HCT116 (cell line): ENCODE results near the gene TWNK.

ENCODE experiments used
- EGR1 ChIP-seq: IDR thresholded peaks from 2 replicates; pipeline ENCODE4 v1.6.1; 2012; ENCODE audit warnings: low read depth
- POLR2A ChIP-seq: IDR thresholded peaks from 2 replicates; pipeline ENCODE4 v1.7.0; 2011; ENCODE audit warnings: borderline replicate concordance; ENCODE audit not compliant: insufficient read depth, insufficient read length; ENCODE audit errors: extremely low read depth
- POLR2AphosphoS5 ChIP-seq: IDR thresholded peaks from 2 replicates; pipeline ENCODE4 v1.6.1; 2011; ENCODE audit warnings: mild to moderate bottlenecking, low read depth, low read length, moderate library complexity
- RAD21 ChIP-seq: IDR thresholded peaks from 2 replicates; pipeline ENCODE4 v1.6.1; 2012; ENCODE audit warnings: low read depth, mild to moderate bottlenecking
- TCF7L2 ChIP-seq: IDR thresholded peaks from 2 replicates; pipeline ENCODE4 v1.7.0; 2011; ENCODE audit warnings: borderline replicate concordance, inconsistent platforms; ENCODE audit not compliant: insufficient read depth, insufficient read length; ENCODE audit errors: extremely low read depth
- TF ChIP-seq, protein P1 (sequence below): IDR thresholded peaks from 2 replicates; pipeline ENCODE4 v1.6.1; 2012
- TF ChIP-seq, protein P2 (sequence below): IDR thresholded peaks from 2 replicates; pipeline ENCODE4 v1.6.1; 2012; ENCODE audit warnings: low read depth
- TF ChIP-seq, protein P3 (sequence below), 3 experiments: fragments of 200-600 bp in 1 of 3; sonication (generic) in 1 of 3; IDR thresholded peaks in 2 of 3; conservative IDR thresholded peaks in 1 of 3; 2 replicates each; pipeline ENCODE4 v1.5.1; 2012 to 2017; ENCODE audit warnings: low read depth in 2 of 3, low read length in 2 of 3, antibody characterized with exemption in 1 of 3, borderline replicate concordance in 1 of 3, control low read depth in 1 of 3, mild to moderate bottlenecking in 1 of 3, mixed read lengths in 1 of 3, mixed run types in 1 of 3, moderate library complexity in 1 of 3; ENCODE audit not compliant: insufficient read depth in 1 of 3

DNA sequence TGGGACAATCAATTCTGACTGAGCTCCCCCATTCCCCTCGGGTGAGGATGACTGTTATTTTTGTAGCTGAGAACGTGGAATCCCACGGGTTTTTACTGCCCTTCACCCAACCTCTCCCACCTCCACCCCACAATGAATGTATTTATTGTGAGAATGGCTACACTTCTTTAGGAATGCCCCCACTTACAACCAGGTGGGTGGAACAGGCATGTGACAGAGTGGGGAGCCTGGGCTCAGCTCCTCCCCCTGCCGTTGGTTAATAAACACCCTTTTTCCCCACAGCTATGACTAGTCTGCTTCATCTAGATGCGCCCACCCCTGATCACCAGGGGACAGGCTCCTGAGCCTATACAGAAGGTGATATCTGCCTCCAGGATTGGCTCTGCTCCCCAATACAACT, 2.0 kb upstream of the TWNK start:
- TF ChIP-seq, protein P1, sequence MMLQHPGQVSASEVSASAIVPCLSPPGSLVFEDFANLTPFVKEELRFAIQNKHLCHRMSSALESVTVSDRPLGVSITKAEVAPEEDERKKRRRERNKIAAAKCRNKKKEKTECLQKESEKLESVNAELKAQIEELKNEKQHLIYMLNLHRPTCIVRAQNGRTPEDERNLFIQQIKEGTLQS: no peak
- TF ChIP-seq POLR2A: no peak
- TF ChIP-seq, protein P2, sequence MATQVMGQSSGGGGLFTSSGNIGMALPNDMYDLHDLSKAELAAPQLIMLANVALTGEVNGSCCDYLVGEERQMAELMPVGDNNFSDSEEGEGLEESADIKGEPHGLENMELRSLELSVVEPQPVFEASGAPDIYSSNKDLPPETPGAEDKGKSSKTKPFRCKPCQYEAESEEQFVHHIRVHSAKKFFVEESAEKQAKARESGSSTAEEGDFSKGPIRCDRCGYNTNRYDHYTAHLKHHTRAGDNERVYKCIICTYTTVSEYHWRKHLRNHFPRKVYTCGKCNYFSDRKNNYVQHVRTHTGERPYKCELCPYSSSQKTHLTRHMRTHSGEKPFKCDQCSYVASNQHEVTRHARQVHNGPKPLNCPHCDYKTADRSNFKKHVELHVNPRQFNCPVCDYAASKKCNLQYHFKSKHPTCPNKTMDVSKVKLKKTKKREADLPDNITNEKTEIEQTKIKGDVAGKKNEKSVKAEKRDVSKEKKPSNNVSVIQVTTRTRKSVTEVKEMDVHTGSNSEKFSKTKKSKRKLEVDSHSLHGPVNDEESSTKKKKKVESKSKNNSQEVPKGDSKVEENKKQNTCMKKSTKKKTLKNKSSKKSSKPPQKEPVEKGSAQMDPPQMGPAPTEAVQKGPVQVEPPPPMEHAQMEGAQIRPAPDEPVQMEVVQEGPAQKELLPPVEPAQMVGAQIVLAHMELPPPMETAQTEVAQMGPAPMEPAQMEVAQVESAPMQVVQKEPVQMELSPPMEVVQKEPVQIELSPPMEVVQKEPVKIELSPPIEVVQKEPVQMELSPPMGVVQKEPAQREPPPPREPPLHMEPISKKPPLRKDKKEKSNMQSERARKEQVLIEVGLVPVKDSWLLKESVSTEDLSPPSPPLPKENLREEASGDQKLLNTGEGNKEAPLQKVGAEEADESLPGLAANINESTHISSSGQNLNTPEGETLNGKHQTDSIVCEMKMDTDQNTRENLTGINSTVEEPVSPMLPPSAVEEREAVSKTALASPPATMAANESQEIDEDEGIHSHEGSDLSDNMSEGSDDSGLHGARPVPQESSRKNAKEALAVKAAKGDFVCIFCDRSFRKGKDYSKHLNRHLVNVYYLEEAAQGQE: no peak
- TF ChIP-seq POLR2AphosphoS5: no peak; the same call in 1 of the 2 replicates
- TF ChIP-seq EGR1: no peak
- TF ChIP-seq TCF7L2: no peak
- no peak for TF ChIP-seq RAD21
- TF ChIP-seq, protein P3, sequence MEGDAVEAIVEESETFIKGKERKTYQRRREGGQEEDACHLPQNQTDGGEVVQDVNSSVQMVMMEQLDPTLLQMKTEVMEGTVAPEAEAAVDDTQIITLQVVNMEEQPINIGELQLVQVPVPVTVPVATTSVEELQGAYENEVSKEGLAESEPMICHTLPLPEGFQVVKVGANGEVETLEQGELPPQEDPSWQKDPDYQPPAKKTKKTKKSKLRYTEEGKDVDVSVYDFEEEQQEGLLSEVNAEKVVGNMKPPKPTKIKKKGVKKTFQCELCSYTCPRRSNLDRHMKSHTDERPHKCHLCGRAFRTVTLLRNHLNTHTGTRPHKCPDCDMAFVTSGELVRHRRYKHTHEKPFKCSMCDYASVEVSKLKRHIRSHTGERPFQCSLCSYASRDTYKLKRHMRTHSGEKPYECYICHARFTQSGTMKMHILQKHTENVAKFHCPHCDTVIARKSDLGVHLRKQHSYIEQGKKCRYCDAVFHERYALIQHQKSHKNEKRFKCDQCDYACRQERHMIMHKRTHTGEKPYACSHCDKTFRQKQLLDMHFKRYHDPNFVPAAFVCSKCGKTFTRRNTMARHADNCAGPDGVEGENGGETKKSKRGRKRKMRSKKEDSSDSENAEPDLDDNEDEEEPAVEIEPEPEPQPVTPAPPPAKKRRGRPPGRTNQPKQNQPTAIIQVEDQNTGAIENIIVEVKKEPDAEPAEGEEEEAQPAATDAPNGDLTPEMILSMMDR (IDR thresholded peaks at IDR 0.05 in 2 of 3, conservative IDR thresholded peaks at IDR 0.05 in 1 of 3; ENCODE audit: borderline replicate concordance in 1 of 3, insufficient read depth in 1 of 3, low read depth in 2 of 3, low read length in 2 of 3): no peak
